ENCODE results near the gene CKMT2.

CKMT2 gene

GRCh38 chr5:81205058-81205457, 28.1 kb upstream of the CKMT2 start:
- H3K4me3 ChIP-seq (replicated peaks; ENCODE audit: insufficient read depth, low read length), result no peak overlapping the region
- no peak for TF ChIP-seq SPI1 (IDR thresholded peaks at IDR 0.05; ENCODE audit: borderline replicate concordance, low read depth)
- TF ChIP-seq POLR2AphosphoS5 (IDR thresholded peaks at IDR 0.05; ENCODE audit: low read depth), result no peak
- TF ChIP-seq REST (IDR thresholded peaks at IDR 0.05; ENCODE audit: insufficient replicate concordance, low read depth), result no peak
- TF ChIP-seq CTCF (IDR thresholded peaks at IDR 0.05; ENCODE audit: insufficient read depth, low read length), result no peak
- TF ChIP-seq GABPA (IDR thresholded peaks at IDR 0.05; ENCODE audit: low read depth), result no peak
- H3K27ac ChIP-seq (replicated peaks), result no peak overlapping the region
- H3K27me3 ChIP-seq (ENCODE audit: insufficient read depth, poor library complexity, severe bottlenecking), result no peaks in the 10 kb centered on the region
- no peak for DNase-seq (ENCODE audit: low read depth in 1 of 2, low spot score in 1 of 2)

GRCh38 chr5:81207009-81207408, 26.1 kb upstream of the CKMT2 start:
- Histone ChIP-seq H3K4me3 (replicated peaks; ENCODE audit: insufficient read depth, low read length) (no peak overlapping the region), H3K27ac (replicated peaks) (no peak overlapping the region), H3K27me3 (ENCODE audit: insufficient read depth, poor library complexity, severe bottlenecking) (no peaks in the 10 kb centered on the region)
- no peak for DNase-seq (ENCODE audit: low read depth in 1 of 2, low spot score in 1 of 2)
- TF ChIP-seq SPI1 (IDR thresholded peaks at IDR 0.05; ENCODE audit: borderline replicate concordance, low read depth) (no peak), POLR2AphosphoS5 (IDR thresholded peaks at IDR 0.05; ENCODE audit: low read depth) (no peak), GABPA (IDR thresholded peaks at IDR 0.05; ENCODE audit: low read depth) (no peak), CTCF (IDR thresholded peaks at IDR 0.05; ENCODE audit: insufficient read depth, low read length) (no peak), REST (IDR thresholded peaks at IDR 0.05; ENCODE audit: insufficient replicate concordance, low read depth) (no peak)

- TF ChIP-seq REST (IDR thresholded peaks at IDR 0.05; ENCODE audit: insufficient replicate concordance, low read depth) (no peak), CTCF (IDR thresholded peaks at IDR 0.05; ENCODE audit: insufficient read depth, low read length) (no peak), POLR2AphosphoS5 (IDR thresholded peaks at IDR 0.05; ENCODE audit: low read depth) (no peak), GABPA (IDR thresholded peaks at IDR 0.05; ENCODE audit: low read depth) (no peak), SPI1 (IDR thresholded peaks at IDR 0.05; ENCODE audit: borderline replicate concordance, low read depth) (no peak)
- DNase-seq (ENCODE audit: low read depth in 1 of 2, low spot score in 1 of 2), result no peak
- Histone ChIP-seq H3K27ac (replicated peaks) (no peak overlapping the region), H3K27me3 (ENCODE audit: insufficient read depth, poor library complexity, severe bottlenecking) (no peaks in the 10 kb centered on the region), H3K4me3 (replicated peaks; ENCODE audit: insufficient read depth, low read length) (no peak overlapping the region)
Observed at GRCh38 chr5:81208904-81209303, 24.2 kb upstream of the CKMT2 start.

Measured in HL-60 (cell line).